HCT116 (cell line): Measurements from ENCODE around the gene ESF1. TPM values are rescaled to one million over a fixed set of nuclear protein-coding genes. Genes with fewer than 3 reads are reported as not detected.

Source experiments
- ATAC-seq: fragments of 200-7000 bp; cut with Tn5 transposase; 2 replicates; pipeline ENCODE4 v1.9.1; 2020; ENCODE audit warnings: mild to moderate bottlenecking, moderate library complexity
- BruUV-seq: library from RNA; stranded (reverse); fragments of 400-500 nt; replicated peaks from 2 replicates; lab custom pipeline; 2021; lab: Mats Ljungman, UMichigan
- CTCF ChIA-PET: fragments of 300-600 bp; sonication (Branson Sonifier 250); formaldehyde crosslinking; loops from one replicate; lab custom pipeline; 2021; ENCODE audit warnings: antibody characterized with exemption; lab: Charles Lee
- POLR2A ChIA-PET: fragments of 300-600, 350-600 bp; sonication (Branson Sonifier 250); formaldehyde crosslinking; loops from one replicate; lab custom pipeline; 2021; ENCODE audit warnings: antibody characterized with exemption; lab: Charles Lee
- RAD21 ChIA-PET, 2 experiments: fragments of 300-600 bp; sonication (Branson Sonifier 250); formaldehyde crosslinking; loops; one replicate each; lab custom pipeline; 2023; ENCODE audit warnings: low total read pairs in 2 of 2; ENCODE audit not compliant: uncharacterized antibody in 2 of 2, unreplicated experiment in 2 of 2, low non-redundant PET in 1 of 2; lab: Charles Lee
- DNase-seq: peaks from one replicate; pipeline ENCODE4 v3.0.0-alpha.2; 2010; ENCODE audit warnings: low read depth, low spot score
- H2AFZ ChIP-seq: fragments of 200-600 bp; shearing (Covaris generic), sonication (generic); 2 replicates; pipeline ENCODE4 v1.6.1; 2017; ENCODE audit warnings: low read depth, mixed run types, mixed read lengths, antibody characterized with exemption, low read length; ENCODE audit not compliant: poor library complexity, severe bottlenecking
- H3K27ac ChIP-seq: 2 replicates; pipeline ENCODE4 v1.5.1; 2012; ENCODE audit warnings: low read depth, low read length
- H3K27me3 ChIP-seq: fragments of 200-600 bp; sonication (generic); 2 replicates; pipeline ENCODE4 v1.6.1; 2016; ENCODE audit warnings: mixed run types, low read length, mixed read lengths; ENCODE audit not compliant: insufficient read depth
- H3K36me3 ChIP-seq, 2 experiments: fragments of 200-500 bp in 1 of 2; fragments of 200-600 bp in 1 of 2; sonication (Bioruptor generic) in 1 of 2; sonication (generic) in 1 of 2; 2 replicates each; pipeline versions ENCODE4 v1.5.1 to v1.6.1; 2014 to 2016; ENCODE audit warnings: low read length in 2 of 2, inconsistent platforms in 1 of 2, mixed read lengths in 1 of 2, mixed run types in 1 of 2; ENCODE audit not compliant: insufficient read depth in 2 of 2, control insufficient read depth in 1 of 2
- H3K4me1 ChIP-seq, 2 experiments: fragments of 200-600 bp in 1 of 2; sonication (generic) in 1 of 2; 2 replicates each; pipeline versions ENCODE4 v1.5.1 to v1.6.1; 2012 to 2017; ENCODE audit warnings: low read length in 2 of 2, inconsistent platforms in 1 of 2, mild to moderate bottlenecking in 1 of 2, mixed read lengths in 1 of 2, mixed run types in 1 of 2, moderate library complexity in 1 of 2; ENCODE audit not compliant: insufficient read depth in 2 of 2, control insufficient read depth in 1 of 2
- H3K4me2 ChIP-seq: fragments of 200-600 bp; sonication (generic); 2 replicates; pipeline ENCODE4 v1.6.1; 2017; ENCODE audit warnings: mixed run types, low read length, mixed read lengths
- H3K4me3 ChIP-seq, 2 experiments: fragments of 200-600 bp in 1 of 2; sonication (generic) in 1 of 2; replicated peaks in 1 of 2; 2 replicates each; pipeline ENCODE4 v1.5.1; 2011 to 2016; ENCODE audit warnings: low read length in 2 of 2, control low read depth in 1 of 2, low read depth in 1 of 2, mild to moderate bottlenecking in 1 of 2, mixed read lengths in 1 of 2, mixed run types in 1 of 2
- H3K79me2 ChIP-seq: fragments of 200-600 bp; sonication (generic); 2 replicates; pipeline ENCODE4 v1.6.1; 2017; ENCODE audit warnings: mild to moderate bottlenecking, mixed run types, low read length, moderate library complexity, mixed read lengths; ENCODE audit not compliant: insufficient read depth
- H3K9ac ChIP-seq: fragments of 200-600 bp; sonication (generic); 2 replicates; pipeline ENCODE4 v1.6.1; 2016; ENCODE audit warnings: low read length, mixed read lengths
- H3K9me2 ChIP-seq: fragments of 200-600 bp; sonication (generic), shearing (Covaris generic); 2 replicates; pipeline ENCODE4 v1.6.1; 2017; ENCODE audit warnings: mixed run types, mild to moderate bottlenecking, moderate library complexity; ENCODE audit not compliant: insufficient read depth
- H3K9me3 ChIP-seq, 2 experiments: fragments of 200-500 bp in 1 of 2; fragments of 200-600 bp in 1 of 2; sonication (Bioruptor generic) in 1 of 2; sonication (generic) in 1 of 2; 2 replicates each; pipeline ENCODE4 v1.6.1; 2014 to 2017; ENCODE audit warnings: low read length in 2 of 2, mixed read lengths in 2 of 2, inconsistent platforms in 1 of 2, low read depth in 1 of 2, mild to moderate bottlenecking in 1 of 2, mixed run types in 1 of 2, moderate library complexity in 1 of 2; ENCODE audit not compliant: control insufficient read depth in 1 of 2, insufficient read depth in 1 of 2
- H4K20me1 ChIP-seq: fragments of 200-600 bp; sonication (generic), shearing (Covaris generic); 2 replicates; pipeline ENCODE4 v1.6.1; 2017; ENCODE audit warnings: mixed run types, mild to moderate bottlenecking, moderate library complexity; ENCODE audit not compliant: insufficient read depth
- CEBPB ChIP-seq: IDR thresholded peaks from 2 replicates; pipeline ENCODE4 v1.6.1; 2012; ENCODE audit warnings: low read depth
- CTCF ChIP-seq, 3 experiments: fragments of 200-600 bp in 1 of 3; sonication (generic) in 1 of 3; IDR thresholded peaks in 2 of 3; conservative IDR thresholded peaks in 1 of 3; 2 replicates each; pipeline ENCODE4 v1.5.1; 2012 to 2017; ENCODE audit warnings: low read depth in 2 of 3, low read length in 2 of 3, antibody characterized with exemption in 1 of 3, borderline replicate concordance in 1 of 3, control low read depth in 1 of 3, mild to moderate bottlenecking in 1 of 3, mixed read lengths in 1 of 3, mixed run types in 1 of 3, moderate library complexity in 1 of 3; ENCODE audit not compliant: insufficient read depth in 1 of 3
- ELF1 ChIP-seq: IDR thresholded peaks from 2 replicates; pipeline ENCODE4 v1.6.1; 2012; ENCODE audit warnings: low read depth, borderline replicate concordance
- EZH2 ChIP-seq: fragments of 200-600 bp; sonication (generic); IDR thresholded peaks from 2 replicates; pipeline ENCODE4 v1.6.1; 2017; ENCODE audit warnings: antibody characterized with exemption, mixed run types
- JUND ChIP-seq: IDR thresholded peaks from 2 replicates; pipeline ENCODE4 v1.6.1; 2012
- POLR2A ChIP-seq: IDR thresholded peaks from 2 replicates; pipeline ENCODE4 v1.7.0; 2011; ENCODE audit warnings: borderline replicate concordance; ENCODE audit not compliant: insufficient read depth, insufficient read length; ENCODE audit errors: extremely low read depth
- SIN3A ChIP-seq: IDR thresholded peaks from 2 replicates; pipeline ENCODE4 v1.6.1; 2012; ENCODE audit warnings: low read depth
- SRF ChIP-seq: IDR thresholded peaks from 2 replicates; pipeline ENCODE4 v1.6.1; 2012; ENCODE audit warnings: low read depth
- ZNF274 ChIP-seq: fragments of 200-500 bp; sonication (Bioruptor generic); IDR thresholded peaks from 2 replicates; pipeline ENCODE4 v1.6.1; 2014; ENCODE audit warnings: mild to moderate bottlenecking, low read depth, low read length, inconsistent platforms
- intact Hi-C: fragments of 100-400 bp; cut with micrococcal nuclease; formaldehyde crosslinking; loops from 2 replicates; pipeline ENCODE4 v1.10.0; 2022
- total RNA-seq: library from RNA; stranded (reverse); gene quantifications from one replicate; pipeline ENCODE4 v1.2.1, GENCODE V29; 2021; ENCODE audit not compliant: unreplicated experiment
- TF ChIP-seq, protein P1 (sequence below): IDR thresholded peaks from 2 replicates; pipeline ENCODE4 v1.6.1; 2011; ENCODE audit warnings: mild to moderate bottlenecking, low read length, moderate library complexity; ENCODE audit not compliant: insufficient replicate concordance; ENCODE audit errors: extremely low read depth

The ESF1 gene
- total RNA-seq, 1 experiment from 2014 or later = 25.4 TPM

DNA sequence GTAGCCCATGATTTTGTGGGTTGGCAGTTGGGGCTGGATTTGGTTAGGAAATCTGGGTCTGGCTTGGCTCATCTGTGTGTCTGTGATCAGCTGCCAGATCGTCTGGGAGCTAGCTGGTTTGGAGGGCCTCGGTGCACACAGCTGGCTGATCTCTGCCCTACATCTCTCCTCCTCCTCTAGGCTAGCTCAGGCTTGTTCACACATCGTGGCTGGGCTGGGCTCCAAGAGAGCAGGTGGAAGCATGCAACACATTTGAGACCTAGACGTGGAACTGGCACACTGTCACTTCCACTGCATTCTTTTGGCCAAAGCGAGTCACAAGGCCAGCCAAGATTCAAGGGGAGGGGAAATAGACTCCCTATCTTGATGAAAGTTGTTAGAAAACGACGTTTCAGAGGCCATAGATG, 16.0 kb upstream of the ESF1 start (continued):
- no peak for TF ChIP-seq SRF
- TF ChIP-seq JUND = no peak
- TF ChIP-seq ELF1 = no peak
- no peak for TF ChIP-seq EZH2
- no peak for TF ChIP-seq CEBPB
- TF ChIP-seq, protein P1, sequence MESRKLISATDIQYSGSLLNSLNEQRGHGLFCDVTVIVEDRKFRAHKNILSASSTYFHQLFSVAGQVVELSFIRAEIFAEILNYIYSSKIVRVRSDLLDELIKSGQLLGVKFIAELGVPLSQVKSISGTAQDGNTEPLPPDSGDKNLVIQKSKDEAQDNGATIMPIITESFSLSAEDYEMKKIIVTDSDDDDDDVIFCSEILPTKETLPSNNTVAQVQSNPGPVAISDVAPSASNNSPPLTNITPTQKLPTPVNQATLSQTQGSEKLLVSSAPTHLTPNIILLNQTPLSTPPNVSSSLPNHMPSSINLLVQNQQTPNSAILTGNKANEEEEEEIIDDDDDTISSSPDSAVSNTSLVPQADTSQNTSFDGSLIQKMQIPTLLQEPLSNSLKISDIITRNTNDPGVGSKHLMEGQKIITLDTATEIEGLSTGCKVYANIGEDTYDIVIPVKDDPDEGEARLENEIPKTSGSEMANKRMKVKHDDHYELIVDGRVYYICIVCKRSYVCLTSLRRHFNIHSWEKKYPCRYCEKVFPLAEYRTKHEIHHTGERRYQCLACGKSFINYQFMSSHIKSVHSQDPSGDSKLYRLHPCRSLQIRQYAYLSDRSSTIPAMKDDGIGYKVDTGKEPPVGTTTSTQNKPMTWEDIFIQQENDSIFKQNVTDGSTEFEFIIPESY = no peak

GRCh38 chr20:13799974-13800373, 15.3 kb upstream of the ESF1 start:
- peaks cover 6% of the 10 kb centered on the region; the same call in 1 of the 2 replicates for H4K20me1 ChIP-seq
- H3K9me3 ChIP-seq = no peaks in the 10 kb centered on the region
- H3K27me3 ChIP-seq = no peaks in the 10 kb centered on the region
- no peak overlapping the region for H3K4me3 ChIP-seq
- H3K9ac ChIP-seq = no peak overlapping the region
- ChIA-PET CTCF (interaction anchor here (0.7 to 1.1 kb wide), 2 partner anchors 12 to 19 kb away, joined by 3 read pairs; no protein-coding TSS in a partner anchor), RAD21 (no interaction called here), POLR2A (no interaction called here)
- DNase-seq (no peak), ATAC-seq (no peak)
- no peak overlapping the region for H3K27ac ChIP-seq
- no peak overlapping the region for H2AFZ ChIP-seq
- intact Hi-C loops = no loop called here
- H3K79me2 ChIP-seq = peaks cover 5% of the 10 kb centered on the region; the same call in 1 of the 2 replicates
- no peak for TF ChIP-seq ZNF274
- TF ChIP-seq POLR2A = no peak
- TF ChIP-seq ELF1 = no peak
- no peak for TF ChIP-seq CTCF (IDR thresholded peaks at IDR 0.05 in 2 of 3, conservative IDR thresholded peaks at IDR 0.05 in 1 of 3; ENCODE audit: borderline replicate concordance in 1 of 3, insufficient read depth in 1 of 3, low read depth in 2 of 3, low read length in 2 of 3)
- no peak for TF ChIP-seq SIN3A
- H3K4me1 ChIP-seq = 0 out of 4 replicates have a peak, but pooled peaks cover 0 to 4% of the 10 kb centered on the region in 2 experiments
- H3K4me2 ChIP-seq = no peak overlapping the region
- BruUV-seq = no TSS peak
- H3K36me3 ChIP-seq = peaks cover 52 to 61% of the 10 kb centered on the region in 2 experiments
- no peaks in the 10 kb centered on the region for H3K9me2 ChIP-seq
